HEK293 (cell line): ENCODE results near the gene CELF1.
A peak's percentile ranks its signal among the peaks of the same experiment; 100 is the strongest.

ENCODE experiments used
- CTCF ChIA-PET: fragments of 350-600 bp; formaldehyde crosslinking; extraction: SDS; loops from one replicate; lab custom pipeline; 2021; ENCODE audit warnings: antibody characterized with exemption; lab: Yijun Ruan, JAX
- POLR2A ChIA-PET: fragments of 300-600 bp; formaldehyde crosslinking; extraction: SDS; loops from one replicate; lab custom pipeline; 2020; ENCODE audit warnings: antibody characterized with exemption, inconsistent platforms; lab: Yijun Ruan, JAX
- H3K27ac ChIP-seq: fragments of 200-500 bp; sonication (Bioruptor generic); 2 replicates; pipeline ENCODE4 v1.5.1; 2014; ENCODE audit warnings: low read depth, low read length, control low read depth, inconsistent platforms; ENCODE audit errors: extremely low read depth
- H3K36me3 ChIP-seq, 2 experiments: fragments of 200-500 bp in 1 of 2; sonication (Bioruptor generic) in 1 of 2; 1 replicate in 1 of 2; 2 replicates in 1 of 2; pipeline ENCODE4 v1.5.1; 2014 to 2017; ENCODE audit warnings: inconsistent platforms in 2 of 2, low read length in 2 of 2; ENCODE audit not compliant: control insufficient read depth in 2 of 2, insufficient read depth in 1 of 2
- H3K4me1 ChIP-seq: fragments of 200-500 bp; sonication (Bioruptor generic); 2 replicates; pipeline ENCODE4 v1.5.1; 2014; ENCODE audit warnings: mild to moderate bottlenecking, low read length, inconsistent platforms; ENCODE audit not compliant: control insufficient read depth, insufficient read depth
- H3K4me3 ChIP-seq: 2 replicates; pipeline ENCODE4 v1.5.1; 2011; ENCODE audit warnings: low read depth, mild to moderate bottlenecking, control low read depth, low read length, moderate library complexity
- H3K9me3 ChIP-seq: fragments of 200-500 bp; sonication (Bioruptor generic); 2 replicates; pipeline ENCODE4 v1.5.1; 2014; ENCODE audit warnings: low read depth, low read length, inconsistent platforms; ENCODE audit not compliant: control insufficient read depth, insufficient read depth
- GLIS2 ChIP-seq: fragments of 450-650 bp; formaldehyde crosslinking; IDR thresholded peaks from 2 replicates; pipeline ENCODE4 v1.5.1; 2016; ENCODE audit warnings: missing biosample characterization, missing genetic modification characterization
- ZBTB48 ChIP-seq: fragments of 450-650 bp; formaldehyde crosslinking; IDR thresholded peaks from 2 replicates; pipeline ENCODE4 v1.5.1; 2016; ENCODE audit warnings: missing biosample characterization, missing genetic modification characterization
- ZNF10 ChIP-seq: fragments of 450-650 bp; formaldehyde crosslinking; IDR thresholded peaks from 2 replicates; pipeline ENCODE4 v1.5.1; 2017; ENCODE audit warnings: missing biosample characterization, missing genetic modification characterization
- ZNF184 ChIP-seq: fragments of 450-650 bp; IDR thresholded peaks from 2 replicates; pipeline ENCODE4 v1.5.1; 2018; ENCODE audit warnings: missing biosample characterization, mild to moderate bottlenecking, missing genetic modification characterization
- ZNF335 ChIP-seq: fragments of 450-650 bp; formaldehyde crosslinking; conservative IDR thresholded peaks from 2 replicates; pipeline ENCODE4 v1.5.1; 2016; ENCODE audit warnings: missing biosample characterization, missing genetic modification characterization
- ZNF366 ChIP-seq: fragments of 450-650 bp; formaldehyde crosslinking; conservative IDR thresholded peaks from 2 replicates; pipeline ENCODE4 v1.5.1; 2016; ENCODE audit warnings: missing biosample characterization, missing genetic modification characterization
- ZNF48 ChIP-seq: fragments of 450-650 bp; formaldehyde crosslinking; IDR thresholded peaks from 2 replicates; pipeline ENCODE4 v1.5.1; 2016; ENCODE audit warnings: missing biosample characterization, missing genetic modification characterization
- ZNF510 ChIP-seq: fragments of 450-650 bp; formaldehyde crosslinking; IDR thresholded peaks from 2 replicates; pipeline ENCODE4 v1.5.1; 2018; ENCODE audit warnings: mild to moderate bottlenecking, missing genetic modification characterization, missing biosample characterization; ENCODE audit not compliant: insufficient replicate concordance
- ZNF610 ChIP-seq: fragments of 450-650 bp; formaldehyde crosslinking; IDR thresholded peaks from 2 replicates; pipeline ENCODE4 v1.5.1; 2016; ENCODE audit warnings: missing biosample characterization, missing genetic modification characterization, borderline replicate concordance
- ZNF664 ChIP-seq: fragments of 450-650 bp; formaldehyde crosslinking; IDR thresholded peaks from 2 replicates; pipeline ENCODE4 v1.5.1; 2016; ENCODE audit warnings: missing biosample characterization, missing genetic modification characterization
- ZNF777 ChIP-seq: fragments of 450-650 bp; formaldehyde crosslinking; IDR thresholded peaks from 2 replicates; pipeline ENCODE4 v1.5.1; 2017; ENCODE audit warnings: missing biosample characterization, missing genetic modification characterization, borderline replicate concordance
- TF ChIP-seq, protein P1 (sequence below): fragments of 450-650 bp; formaldehyde crosslinking; IDR thresholded peaks from 2 replicates; pipeline ENCODE4 v1.5.1; 2016; ENCODE audit warnings: missing biosample characterization, missing genetic modification characterization
- TF ChIP-seq, protein P2 (sequence below): fragments of 450-650 bp; formaldehyde crosslinking; conservative IDR thresholded peaks from 2 replicates; pipeline ENCODE4 v1.5.1; 2016; ENCODE audit warnings: low read depth, missing biosample characterization, missing genetic modification characterization

CELF1 gene

DNA sequence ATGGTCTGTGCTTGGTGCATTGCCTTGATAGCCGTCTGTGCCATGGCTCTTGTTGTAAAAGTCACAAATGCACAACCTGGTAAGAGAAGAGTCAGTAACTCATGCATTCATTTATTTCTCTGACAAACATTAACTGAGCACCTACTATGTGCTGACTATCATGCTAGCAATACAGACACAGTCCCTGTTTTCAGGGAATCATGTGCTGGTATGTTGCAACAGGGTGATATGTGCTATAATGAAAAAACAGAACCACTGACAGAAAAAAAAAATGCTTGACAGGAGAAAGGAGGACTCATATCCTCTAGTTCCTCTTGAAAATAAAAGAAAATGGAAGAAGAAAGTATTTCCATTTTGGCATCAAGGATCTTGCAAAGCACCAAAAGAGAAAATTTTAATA is 69.5 kb downstream of the CELF1 start:
- H3K27ac ChIP-seq: no peak overlapping the region
- CTCF ChIA-PET: no interaction called here

DNA sequence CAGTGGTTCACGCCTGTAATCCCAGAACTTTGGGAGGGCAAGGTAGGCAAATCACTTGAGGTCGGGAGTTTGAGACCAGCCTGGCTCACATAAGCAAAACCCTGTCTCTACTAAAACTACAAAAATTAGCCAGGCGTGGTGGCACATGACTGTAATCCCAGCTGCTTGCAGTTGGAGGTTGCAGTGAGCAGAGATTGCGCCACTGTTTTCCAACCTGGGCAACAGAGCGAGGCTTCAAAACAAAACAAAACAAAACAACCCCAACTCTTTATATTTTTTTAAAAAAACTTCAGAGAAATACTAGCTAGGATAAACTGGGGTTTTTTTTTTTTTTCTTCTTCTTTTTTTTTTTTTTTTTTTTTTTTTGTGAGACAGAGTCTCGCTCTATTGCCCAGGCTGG is 72.2 kb downstream of the CELF1 start:
- no peak overlapping the region for H3K4me3 ChIP-seq
- H3K9me3 ChIP-seq: no peaks in the 10 kb centered on the region
- TF ChIP-seq ZBTB48 (tag by site-specific recombination): no peak
- TF ChIP-seq ZNF184 (tag by site-specific recombination): no peak
- TF ChIP-seq ZNF777 (tag by site-specific recombination): no peak
- no peak for TF ChIP-seq ZNF48 (tag by site-specific recombination)
- TF ChIP-seq, protein P1, sequence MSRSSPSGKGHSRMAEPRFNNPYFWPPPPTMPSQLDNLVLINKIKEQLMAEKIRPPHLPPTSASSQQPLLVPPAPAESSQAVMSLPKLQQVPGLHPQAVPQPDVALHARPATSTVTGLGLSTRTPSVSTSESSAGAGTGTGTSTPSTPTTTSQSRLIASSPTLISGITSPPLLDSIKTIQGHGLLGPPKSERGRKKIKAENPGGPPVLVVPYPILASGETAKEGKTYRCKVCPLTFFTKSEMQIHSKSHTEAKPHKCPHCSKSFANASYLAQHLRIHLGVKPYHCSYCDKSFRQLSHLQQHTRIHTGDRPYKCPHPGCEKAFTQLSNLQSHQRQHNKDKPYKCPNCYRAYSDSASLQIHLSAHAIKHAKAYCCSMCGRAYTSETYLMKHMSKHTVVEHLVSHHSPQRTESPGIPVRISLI (tag by site-specific recombination): 0 out of 2 replicates have a peak, but pooled peaks have one; percentile 35
- TF ChIP-seq ZNF335: no peak
- TF ChIP-seq ZNF510 (tag by site-specific recombination): no peak
- TF ChIP-seq GLIS2: no peak
- no peaks in the 10 kb centered on the region for H3K4me1 ChIP-seq
- ChIA-PET CTCF (no interaction called here), POLR2A (no interaction called here)
- no peak overlapping the region for H3K27ac ChIP-seq
- peaks cover 37 to 93% of the 10 kb centered on the region in 2 experiments for H3K36me3 ChIP-seq

More for the DNA sequence above, 69.5 kb downstream of the CELF1 start:
- Histone ChIP-seq H3K4me1 (no peaks in the 10 kb centered on the region), H3K4me3 (no peak overlapping the region), H3K36me3 (peaks cover 36 to 90% of the 10 kb centered on the region in 2 experiments), H3K9me3 (no peaks in the 10 kb centered on the region)
- TF ChIP-seq ZNF10 (tag by site-specific recombination) (no peak), ZNF664 (peak; percentile 82)
- POLR2A ChIA-PET: no interaction called here

DNA sequence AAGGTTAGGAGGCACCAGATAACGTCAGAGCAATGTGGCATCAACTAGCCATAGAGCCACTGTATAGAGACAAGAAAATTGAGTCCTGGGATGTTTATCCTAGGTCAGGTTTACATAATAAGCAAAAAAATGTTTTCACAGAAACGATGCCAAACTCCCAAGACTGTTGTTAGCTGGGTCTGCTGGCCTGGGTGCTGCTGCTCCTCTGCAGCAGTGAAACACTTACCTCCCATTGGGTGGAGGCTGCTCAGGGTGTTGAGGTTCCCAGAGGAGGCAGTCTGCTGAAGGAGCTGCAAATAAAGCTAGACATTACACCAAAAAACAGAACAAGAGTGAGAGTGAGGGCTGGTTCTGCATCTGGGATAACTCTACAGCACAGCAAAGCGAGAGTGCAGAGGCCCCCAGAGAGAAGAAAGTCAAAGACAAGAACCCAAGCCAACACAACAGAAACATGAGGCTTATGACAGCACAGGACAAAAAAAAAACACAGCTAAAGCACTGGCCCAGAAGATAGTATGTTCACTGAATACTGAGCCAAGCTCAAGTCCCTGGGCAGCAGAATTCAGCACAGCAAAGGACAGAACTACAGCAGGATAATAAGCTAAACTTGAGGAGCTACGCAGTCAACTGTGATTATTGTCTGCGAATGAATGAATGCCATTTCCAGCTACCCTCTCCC is 74.1 kb downstream of the CELF1 start:
- CTCF ChIA-PET: interaction anchor here (0.5 to 0.7 kb wide), 3 partner anchors 9 to 105 kb away, joined by 3 to 4 read pairs (median 4); no protein-coding TSS in a partner anchor
- H3K27ac ChIP-seq: no peak overlapping the region
- POLR2A ChIA-PET: interaction anchor here (0.6 kb wide), 1 partner anchor 55 kb away, joined by 4 read pairs; no protein-coding TSS in a partner anchor

More for the DNA sequence above, 74.1 kb downstream of the CELF1 start:
- no peak for TF ChIP-seq ZNF366 (tag by site-specific recombination)
- TF ChIP-seq, protein P2, sequence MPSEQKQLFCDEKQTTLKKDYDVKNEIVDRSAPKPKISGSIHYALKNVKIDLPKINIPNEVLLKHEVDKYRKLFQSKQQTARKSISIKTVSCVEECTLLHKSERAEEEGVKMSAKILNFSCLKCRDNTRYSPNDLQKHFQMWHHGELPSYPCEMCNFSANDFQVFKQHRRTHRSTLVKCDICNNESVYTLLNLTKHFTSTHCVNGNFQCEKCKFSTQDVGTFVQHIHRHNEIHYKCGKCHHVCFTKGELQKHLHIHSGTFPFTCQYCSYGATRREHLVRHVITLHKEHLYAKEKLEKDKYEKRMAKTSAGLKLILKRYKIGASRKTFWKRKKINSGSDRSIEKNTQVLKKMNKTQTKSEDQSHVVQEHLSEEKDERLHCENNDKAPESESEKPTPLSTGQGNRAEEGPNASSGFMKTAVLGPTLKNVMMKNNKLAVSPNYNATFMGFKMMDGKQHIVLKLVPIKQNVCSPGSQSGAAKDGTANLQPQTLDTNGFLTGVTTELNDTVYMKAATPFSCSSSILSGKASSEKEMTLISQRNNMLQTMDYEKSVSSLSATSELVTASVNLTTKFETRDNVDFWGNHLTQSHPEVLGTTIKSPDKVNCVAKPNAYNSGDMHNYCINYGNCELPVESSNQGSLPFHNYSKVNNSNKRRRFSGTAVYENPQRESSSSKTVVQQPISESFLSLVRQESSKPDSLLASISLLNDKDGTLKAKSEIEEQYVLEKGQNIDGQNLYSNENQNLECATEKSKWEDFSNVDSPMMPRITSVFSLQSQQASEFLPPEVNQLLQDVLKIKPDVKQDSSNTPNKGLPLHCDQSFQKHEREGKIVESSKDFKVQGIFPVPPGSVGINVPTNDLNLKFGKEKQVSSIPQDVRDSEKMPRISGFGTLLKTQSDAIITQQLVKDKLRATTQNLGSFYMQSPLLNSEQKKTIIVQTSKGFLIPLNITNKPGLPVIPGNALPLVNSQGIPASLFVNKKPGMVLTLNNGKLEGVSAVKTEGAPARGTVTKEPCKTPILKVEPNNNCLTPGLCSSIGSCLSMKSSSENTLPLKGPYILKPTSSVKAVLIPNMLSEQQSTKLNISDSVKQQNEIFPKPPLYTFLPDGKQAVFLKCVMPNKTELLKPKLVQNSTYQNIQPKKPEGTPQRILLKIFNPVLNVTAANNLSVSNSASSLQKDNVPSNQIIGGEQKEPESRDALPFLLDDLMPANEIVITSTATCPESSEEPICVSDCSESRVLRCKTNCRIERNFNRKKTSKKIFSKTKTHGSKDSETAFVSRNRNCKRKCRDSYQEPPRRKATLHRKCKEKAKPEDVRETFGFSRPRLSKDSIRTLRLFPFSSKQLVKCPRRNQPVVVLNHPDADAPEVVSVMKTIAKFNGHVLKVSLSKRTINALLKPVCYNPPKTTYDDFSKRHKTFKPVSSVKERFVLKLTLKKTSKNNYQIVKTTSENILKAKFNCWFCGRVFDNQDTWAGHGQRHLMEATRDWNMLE (tag by site-specific recombination): no peak
- no peak for TF ChIP-seq ZNF610
- TF ChIP-seq, all 188 proteins: peak for 0
- Histone ChIP-seq H3K4me1 (no peaks in the 10 kb centered on the region), H3K4me3 (no peak overlapping the region), H3K9me3 (no peaks in the 10 kb centered on the region), H3K36me3 (peaks cover 25 to 96% of the 10 kb centered on the region in 2 experiments)
